GM18951 (cell line): ENCODE measurements around the gene VAMP5.
"Not testable (repeated sequence)": the region's sequence is repeated elsewhere in the genome, so short reads cannot be mapped to it uniquely, and the experiment has no call there.

ENCODE experiments used
- POLR2A ChIP-seq: IDR thresholded peaks from 4 replicates; pipeline ENCODE4 v1.6.1; 2011; ENCODE audit warnings: mild to moderate bottlenecking; ENCODE audit not compliant: insufficient read length, insufficient read depth; ENCODE audit errors: extremely low read depth
- in situ Hi-C: fragments of 300-500 bp; cut with MboI; formaldehyde crosslinking; loops from one replicate; pipeline ENCODE4 v1.12.0; 2022; ENCODE audit warnings: low sequenced_read_pairs, mixed read lengths, inconsistent platforms; ENCODE audit not compliant: unreplicated experiment

VAMP5 gene, protein sequence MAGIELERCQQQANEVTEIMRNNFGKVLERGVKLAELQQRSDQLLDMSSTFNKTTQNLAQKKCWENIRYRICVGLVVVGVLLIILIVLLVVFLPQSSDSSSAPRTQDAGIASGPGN

DNA sequence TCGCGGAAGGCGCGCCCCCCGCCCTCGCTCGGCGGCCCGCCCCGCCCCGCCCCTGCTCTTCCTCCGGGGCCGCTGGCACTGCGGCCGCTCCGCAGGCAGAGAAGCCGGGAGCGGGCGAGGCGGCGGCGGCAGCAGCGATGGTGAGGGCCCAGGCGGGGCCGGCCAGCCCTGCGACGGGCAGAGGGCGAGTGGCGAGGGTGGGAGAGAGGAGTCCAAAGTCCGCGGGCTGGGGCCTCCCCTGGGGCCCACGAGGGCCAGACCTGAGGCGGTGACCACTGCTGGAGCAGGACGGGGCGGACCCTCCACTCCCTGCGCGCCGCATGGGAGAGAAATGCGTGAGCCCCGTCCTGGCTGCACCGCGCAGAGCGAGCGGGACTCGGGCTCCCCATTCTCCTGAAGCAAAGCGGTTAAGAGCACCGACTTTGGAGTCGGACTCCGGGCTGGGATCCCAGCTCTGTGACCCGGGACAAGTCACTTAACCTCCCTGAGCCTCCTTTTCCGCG, at the start of gene VAMP5:
Gene VAMP5 (plus strand): TSS at position 78 of the 503 bp plus-strand sequence. CDS start 60 bp downstream, at position 138.
- in situ Hi-C loops = no loop called here
- peak; percentile 65 for TF ChIP-seq POLR2A

DNA sequence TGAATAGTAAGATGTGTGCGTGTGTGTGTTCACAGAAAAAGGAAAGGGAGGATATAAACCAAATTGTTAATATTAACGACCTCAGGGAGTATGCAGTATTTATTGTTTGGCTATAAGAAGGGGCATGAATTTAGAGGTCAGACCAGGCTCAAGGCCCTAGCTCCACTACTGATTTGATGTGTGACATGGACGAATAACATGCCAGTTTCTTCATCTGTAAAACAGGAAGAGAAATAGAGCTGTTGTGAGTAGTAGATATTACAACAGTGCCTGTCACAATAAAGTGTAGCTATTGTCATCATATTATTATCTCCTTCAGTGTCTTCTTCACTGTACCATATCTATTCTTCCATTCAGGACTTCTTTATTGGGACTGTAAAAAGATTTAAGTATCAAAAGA, 49.4 kb upstream of the VAMP5 start:
- in situ Hi-C loops = no loop called here
- no peak for TF ChIP-seq POLR2A

DNA sequence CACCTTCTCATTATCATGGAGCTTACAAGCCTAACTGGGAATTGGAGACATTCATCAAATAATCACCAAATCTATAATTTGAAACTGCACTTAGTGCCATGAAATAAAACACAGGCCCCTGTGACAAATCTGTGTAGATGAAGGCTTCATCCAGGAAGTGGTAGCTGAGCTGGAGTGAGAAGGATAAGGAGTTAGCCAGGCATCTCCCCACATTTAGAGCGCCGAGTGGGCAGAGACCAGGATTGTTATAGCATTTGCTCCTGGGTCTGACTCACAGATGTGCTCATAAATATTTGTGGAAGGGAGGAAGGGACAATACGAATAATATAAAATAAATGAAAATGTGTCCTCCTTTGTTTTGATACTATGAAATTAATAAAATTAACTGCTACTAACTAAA, 47.8 kb upstream of the VAMP5 start:
- in situ Hi-C loops = no loop called here
- TF ChIP-seq POLR2A = no peak

DNA sequence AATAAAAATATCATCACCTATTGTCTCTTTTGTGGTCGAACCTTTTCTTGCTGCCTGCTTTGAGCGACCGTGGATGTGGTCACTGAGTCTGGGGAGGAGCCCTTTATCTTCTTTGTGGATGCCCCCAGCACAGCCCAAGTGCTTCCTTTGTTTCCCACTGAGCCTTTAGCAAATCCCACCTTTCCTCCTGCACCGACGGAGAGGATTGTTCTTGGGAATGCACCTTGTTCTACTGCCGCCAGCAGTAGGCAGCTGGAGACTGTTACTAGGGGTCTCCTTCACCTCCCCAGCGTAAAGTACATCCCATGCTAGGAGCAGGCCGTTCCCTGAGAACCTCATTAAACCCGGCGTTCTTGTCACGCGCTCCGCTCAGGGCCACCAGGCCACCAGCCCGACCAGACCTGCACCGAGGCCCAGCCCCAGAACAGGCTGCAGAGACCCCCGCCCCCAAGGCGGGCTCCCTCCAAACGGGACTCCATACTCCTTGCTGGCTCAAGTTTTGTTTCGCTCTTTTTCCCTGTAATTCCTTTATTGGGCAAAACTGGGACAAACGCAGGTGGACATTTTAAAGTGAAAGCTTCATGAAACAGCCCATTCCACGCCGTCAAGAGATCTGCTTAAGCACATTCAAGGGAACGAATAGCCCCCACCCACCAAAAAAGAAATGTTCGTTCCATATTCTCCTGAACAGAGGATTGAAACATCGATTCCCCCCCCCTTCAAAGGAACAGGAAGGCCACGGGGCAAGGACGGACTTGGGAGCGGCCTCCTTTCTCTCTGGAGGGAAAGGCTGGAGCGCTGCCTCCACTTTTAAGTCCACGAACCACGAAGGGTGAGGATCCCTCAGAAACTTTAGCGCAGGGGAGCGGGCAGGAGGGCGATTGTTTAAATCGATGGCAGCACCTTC, 46.4 kb upstream of the VAMP5 start:
- peak; percentile 38 for TF ChIP-seq POLR2A
- in situ Hi-C loops = no loop called here

DNA sequence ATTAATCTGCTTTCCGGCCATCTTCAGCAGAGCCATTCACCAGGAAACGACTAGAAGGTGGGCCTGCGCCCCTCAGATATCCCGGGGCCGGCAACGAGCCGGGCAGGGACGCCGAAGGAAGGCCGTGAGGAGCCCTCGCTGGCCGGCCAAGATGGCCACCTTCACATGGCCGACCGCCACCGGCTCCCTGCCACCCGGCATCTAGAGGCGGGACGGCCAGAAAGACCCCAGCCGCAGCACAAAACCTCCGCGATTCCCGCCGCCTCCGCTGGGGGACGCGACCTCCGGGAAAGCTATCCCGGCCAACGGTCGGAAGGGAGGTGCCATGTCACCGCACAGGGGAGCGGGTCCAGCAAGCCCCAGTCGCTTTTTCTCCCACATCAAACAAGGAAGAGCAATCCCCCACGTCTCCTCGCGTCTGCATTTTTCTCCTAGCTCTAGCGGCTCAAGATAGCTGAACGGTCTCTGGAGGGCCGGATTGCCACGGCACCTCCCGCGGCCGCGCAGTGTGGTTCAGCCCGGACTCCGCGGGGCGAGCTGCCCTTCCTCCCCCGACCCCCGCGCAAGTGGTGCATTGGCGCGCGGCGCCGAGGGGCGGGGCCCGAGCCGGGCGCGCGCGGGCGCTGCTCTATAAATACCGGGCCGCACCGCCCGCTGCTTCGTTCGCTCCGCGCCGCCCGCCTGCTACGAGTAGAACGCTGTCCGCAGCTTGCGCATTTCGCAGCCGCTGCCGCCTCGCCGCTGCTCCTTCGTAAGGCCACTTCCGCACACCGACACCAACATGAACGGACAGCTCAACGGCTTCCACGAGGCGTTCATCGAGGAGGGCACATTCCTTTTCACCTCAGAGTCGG, 45.5 kb upstream of the VAMP5 start, which contains the start of gene MAT2A:
Gene MAT2A (plus strand): TSS at position 662 of the 854 bp plus-strand sequence. CDS start 120 bp downstream, at position 782.
- in situ Hi-C loops = no loop called here
- TF ChIP-seq POLR2A = peak; percentile 100

DNA sequence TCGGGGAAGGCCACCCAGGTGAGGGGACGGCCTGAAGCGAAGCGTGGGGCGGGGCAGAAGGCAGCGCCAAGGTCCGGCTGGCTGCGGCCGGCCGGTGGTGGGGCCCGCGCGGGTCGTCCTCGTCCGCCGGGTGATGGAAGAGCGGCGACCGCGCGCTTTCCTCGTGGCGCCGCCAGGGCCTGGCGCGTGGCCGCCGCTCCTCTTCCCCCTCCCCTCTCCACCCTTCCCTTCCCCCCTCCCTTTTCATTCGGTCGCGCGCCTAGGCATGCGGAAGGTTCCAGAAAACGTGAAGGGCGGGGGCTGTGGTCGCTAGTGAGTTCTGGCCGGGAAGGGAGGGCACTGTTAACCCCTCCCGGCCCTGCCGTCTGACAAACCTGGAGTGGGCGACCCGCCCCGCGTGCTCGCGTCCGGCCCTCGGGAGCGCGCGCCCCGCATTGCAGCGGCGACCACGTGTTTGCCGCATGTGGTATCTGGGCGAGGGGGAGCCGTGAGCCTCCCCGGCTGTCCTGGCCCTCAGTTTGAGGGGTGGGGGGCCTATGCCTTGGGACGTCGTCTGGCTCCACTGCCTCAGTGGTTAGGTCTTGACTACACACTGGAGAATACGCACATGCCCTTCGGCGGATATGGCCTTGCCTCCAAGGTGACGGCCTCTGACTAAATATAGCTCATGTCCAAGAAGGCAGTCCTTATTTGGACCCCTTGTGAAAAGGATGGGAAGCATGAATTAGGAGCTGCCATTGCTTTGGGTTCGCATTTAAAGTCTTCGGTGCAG, 44.7 kb upstream of the VAMP5 start:
- TF ChIP-seq POLR2A = no peak
- in situ Hi-C loops = no loop called here

DNA sequence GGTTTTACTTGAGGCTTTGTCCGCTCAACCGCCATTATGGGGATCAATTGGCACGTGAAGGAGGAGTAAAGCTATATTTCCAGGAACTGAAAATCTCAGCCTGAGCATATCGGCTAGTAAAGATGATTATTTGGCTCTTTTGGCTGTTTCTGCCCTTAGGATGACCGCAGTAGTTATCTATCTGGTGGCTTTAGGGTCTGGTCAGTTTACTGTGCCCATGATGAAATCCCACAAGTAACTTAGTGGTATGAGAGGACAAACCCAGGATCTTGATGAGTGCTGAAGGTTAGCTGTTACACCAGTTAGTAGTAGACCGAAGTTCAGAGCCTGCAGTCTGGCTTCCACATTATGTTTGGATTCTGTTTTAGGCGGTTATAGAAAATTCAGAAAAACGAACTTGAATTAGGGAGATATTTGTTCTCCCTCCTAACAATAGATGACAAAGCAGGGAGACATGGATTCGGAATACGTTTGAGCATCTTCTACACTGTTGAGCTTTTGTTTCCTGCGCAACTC, 44.0 kb upstream of the VAMP5 start:
- in situ Hi-C loops = no loop called here
- TF ChIP-seq POLR2A = no peak

DNA sequence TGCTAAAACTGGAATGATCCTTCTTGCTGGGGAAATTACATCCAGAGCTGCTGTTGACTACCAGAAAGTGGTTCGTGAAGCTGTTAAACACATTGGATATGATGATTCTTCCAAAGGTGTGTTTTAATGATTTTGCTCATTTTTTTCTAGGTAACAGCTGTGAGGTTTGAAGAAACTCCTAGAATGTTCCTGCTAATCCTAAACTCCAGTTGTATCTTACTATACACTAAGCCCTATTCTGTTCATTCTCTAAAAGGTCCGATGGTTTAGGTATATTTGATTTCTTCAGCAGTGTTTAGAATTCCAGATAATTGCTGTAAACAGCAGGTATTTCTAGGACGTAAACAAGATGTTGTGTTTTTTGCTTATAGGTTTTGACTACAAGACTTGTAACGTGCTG, 43.0 kb upstream of the VAMP5 start:
- in situ Hi-C loops = no loop called here
- no peak for TF ChIP-seq POLR2A

DNA sequence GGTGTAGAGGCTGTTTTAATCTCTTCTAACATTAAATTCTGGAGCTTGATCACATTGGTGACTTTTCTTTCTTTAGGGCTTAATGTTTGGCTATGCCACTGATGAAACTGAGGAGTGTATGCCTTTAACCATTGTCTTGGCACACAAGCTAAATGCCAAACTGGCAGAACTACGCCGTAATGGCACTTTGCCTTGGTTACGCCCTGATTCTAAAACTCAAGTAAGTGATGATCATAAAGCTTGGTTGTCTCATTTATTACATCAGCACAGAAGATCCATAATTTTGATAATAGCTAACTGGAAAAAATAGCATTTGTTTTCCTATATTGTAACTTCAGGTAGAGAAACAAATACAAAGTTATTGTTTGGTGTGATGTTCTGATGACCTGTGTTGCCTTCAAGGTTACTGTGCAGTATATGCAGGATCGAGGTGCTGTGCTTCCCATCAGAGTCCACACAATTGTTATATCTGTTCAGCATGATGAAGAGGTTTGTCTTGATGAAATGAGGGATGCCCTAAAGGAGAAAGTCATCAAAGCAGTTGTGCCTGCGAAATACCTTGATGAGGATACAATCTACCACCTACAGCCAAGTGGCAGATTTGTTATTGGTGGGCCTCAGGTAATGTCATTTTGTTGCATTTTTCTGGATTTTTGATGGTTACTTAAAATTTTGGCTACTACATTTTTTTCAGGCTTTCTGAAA, 42.3 kb upstream of the VAMP5 start:
- in situ Hi-C loops = no loop called here
- no peak for TF ChIP-seq POLR2A

DNA sequence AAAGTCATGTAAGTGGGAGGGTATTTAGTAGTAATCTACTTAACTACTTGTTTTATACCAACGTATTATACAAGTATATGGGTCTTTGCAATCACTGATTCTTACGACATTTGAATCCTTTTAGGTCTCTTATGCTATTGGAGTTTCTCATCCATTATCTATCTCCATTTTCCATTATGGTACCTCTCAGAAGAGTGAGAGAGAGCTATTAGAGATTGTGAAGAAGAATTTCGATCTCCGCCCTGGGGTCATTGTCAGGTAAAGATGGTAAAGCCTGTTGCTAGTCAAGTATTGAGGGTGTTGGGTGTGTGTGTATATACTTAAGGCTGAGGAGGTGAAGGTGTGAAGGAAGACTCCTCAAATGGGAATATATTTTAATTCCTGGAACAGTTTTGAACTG, 41.5 kb upstream of the VAMP5 start:
- TF ChIP-seq POLR2A = no peak
- in situ Hi-C loops = no loop called here

DNA sequence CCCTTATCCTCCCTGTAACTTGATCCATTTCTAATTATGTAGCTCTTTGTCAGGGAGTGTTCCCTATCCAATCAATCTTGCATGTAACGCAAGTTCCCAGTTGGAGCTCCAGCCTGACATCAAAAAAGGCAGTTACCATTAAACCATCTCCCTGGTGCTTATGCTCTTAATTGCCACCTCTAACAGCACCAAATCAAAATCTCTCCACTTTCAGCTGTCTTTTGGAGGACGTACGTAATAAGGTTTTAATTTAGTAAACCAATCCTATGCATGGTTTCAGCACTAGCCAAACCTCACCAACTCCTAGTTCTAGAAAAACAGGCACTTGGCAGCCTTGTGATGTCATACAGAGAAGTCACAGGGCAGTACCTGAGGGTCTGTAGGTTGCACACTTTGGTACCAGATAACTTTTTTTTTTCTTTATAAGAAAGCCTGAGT, 40.0 kb upstream of the VAMP5 start:
- in situ Hi-C loops = not testable (repeated sequence)

DNA sequence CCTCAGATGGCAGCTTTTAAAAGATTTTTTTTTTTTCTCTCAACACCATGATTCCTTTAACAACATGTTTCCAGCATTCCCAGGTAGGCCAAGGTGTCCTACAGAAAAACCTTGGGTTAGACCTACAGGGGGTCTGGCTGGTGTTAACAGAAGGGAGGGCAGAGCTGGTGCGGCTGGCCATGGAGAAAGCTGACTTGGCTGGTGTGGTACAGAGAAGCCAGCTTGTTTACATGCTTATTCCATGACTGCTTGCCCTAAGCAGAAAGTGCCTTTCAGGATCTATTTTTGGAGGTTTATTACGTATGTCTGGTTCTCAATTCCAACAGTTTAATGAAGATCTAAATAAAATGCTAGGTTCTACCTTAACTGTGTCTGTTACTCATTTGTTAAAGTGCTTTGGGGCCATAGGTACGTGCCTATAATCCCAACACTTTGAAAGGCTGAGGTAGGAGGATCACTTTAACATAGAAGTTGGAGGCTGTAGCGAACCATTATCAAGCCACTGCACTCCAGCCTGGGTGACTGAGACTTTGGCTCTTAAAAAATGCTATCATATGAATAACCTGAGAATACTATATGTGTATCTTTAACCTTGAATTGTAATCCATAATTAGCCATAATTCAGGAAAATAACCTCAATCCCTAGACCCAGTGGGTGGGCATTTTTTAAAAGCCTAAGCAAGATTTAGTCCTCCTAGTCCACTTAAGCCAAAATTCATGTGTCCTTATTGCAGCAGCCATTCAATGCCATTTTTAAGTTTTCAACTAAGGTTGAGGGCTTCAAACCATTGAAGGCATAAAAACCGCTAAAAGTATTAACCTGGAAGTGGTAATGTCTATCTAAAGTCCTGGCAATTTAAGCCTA, 39.1 kb upstream of the VAMP5 start:
- in situ Hi-C loops = not testable (repeated sequence)
